T-helper 17 cell (primary cell): ENCODE data around the gene PRRC2B. TPM values are rescaled to one million over a fixed set of nuclear protein-coding genes. Genes with fewer than 3 reads are reported as not detected.
"Not testable (repeated sequence)": the region's sequence is repeated elsewhere in the genome, so short reads cannot be mapped to it uniquely, and the experiment has no call there.

ENCODE experiments used
- ATAC-seq: fragments of 150-1000 bp; cut with Tn5 transposase; 2 replicates; pipeline ENCODE4 v1.10.0; 2021; ENCODE audit warnings: mild to moderate bottlenecking, moderate library complexity
- DNase-seq, 3 donors: peaks; one replicate each; pipeline versions ENCODE4 v3.0.0 to v3.0.0-alpha.2; 2020 to 2021
- H3K9me3 ChIP-seq: one replicate; pipeline ENCODE4 v1.7.0; 2013; ENCODE audit warnings: low read length, mild to moderate bottlenecking; ENCODE audit not compliant: control insufficient read depth, poor library complexity, severe bottlenecking
- H3K27ac Mint-ChIP-seq: one replicate; pipeline ENCODE4 v1.8.0; 2022; ENCODE audit warnings: mild to moderate bottlenecking, moderate library complexity, mixed read lengths
- H3K27me3 Mint-ChIP-seq: one replicate; pipeline ENCODE4 v1.8.0; 2022; ENCODE audit warnings: mixed read lengths
- H3K36me3 Mint-ChIP-seq: one replicate; pipeline ENCODE4 v1.8.0; 2022; ENCODE audit warnings: low read depth, mixed read lengths
- H3K4me1 Mint-ChIP-seq: one replicate; pipeline ENCODE4 v1.8.0; 2022; ENCODE audit warnings: mild to moderate bottlenecking, mixed read lengths
- H3K4me3 Mint-ChIP-seq: one replicate; pipeline ENCODE4 v1.8.0; 2022; ENCODE audit warnings: mild to moderate bottlenecking, moderate library complexity, mixed read lengths
- total RNA-seq, 4 donors: library from RNA in 2 of 4; stranded (reverse) in 2 of 4; gene quantifications; one replicate each; pipeline ENCODE4 v1.2.3 and lab custom pipeline; 2022 to 2026

The PRRC2B gene
- total RNA-seq, 2 donors from 2014 or later: 193 to 241 TPM

DNA sequence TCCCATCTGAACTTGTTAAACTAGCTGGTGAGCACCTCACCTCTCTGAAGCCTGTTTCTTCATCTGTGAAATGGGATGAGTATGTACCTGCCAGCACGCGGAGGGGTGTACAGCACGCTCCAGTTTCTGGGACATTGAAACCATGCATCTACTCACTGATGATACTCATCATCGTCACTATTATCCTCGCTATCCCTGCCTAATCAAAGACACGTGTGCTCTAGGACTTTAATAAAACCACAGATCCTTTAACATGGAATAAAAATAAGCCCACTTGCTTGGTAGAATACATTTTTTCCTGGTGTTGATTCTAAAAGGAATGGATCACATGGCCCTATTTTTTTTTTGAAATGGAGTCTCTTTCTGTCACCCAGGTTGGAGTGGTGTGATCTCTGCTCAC, 71.5 kb downstream of the PRRC2B start:
- no peaks in the 10 kb centered on the region for H3K9me3 ChIP-seq
- no peak overlapping the region for H3K27ac Mint-ChIP-seq
- no peak for DNase-seq
- H3K36me3 Mint-ChIP-seq: peaks cover 6% of the 10 kb centered on the region
- no peaks in the 10 kb centered on the region for H3K27me3 Mint-ChIP-seq
- H3K4me1 Mint-ChIP-seq: peaks cover 5% of the 10 kb centered on the region
- no peak overlapping the region for H3K4me3 Mint-ChIP-seq
- ATAC-seq: no peak

DNA sequence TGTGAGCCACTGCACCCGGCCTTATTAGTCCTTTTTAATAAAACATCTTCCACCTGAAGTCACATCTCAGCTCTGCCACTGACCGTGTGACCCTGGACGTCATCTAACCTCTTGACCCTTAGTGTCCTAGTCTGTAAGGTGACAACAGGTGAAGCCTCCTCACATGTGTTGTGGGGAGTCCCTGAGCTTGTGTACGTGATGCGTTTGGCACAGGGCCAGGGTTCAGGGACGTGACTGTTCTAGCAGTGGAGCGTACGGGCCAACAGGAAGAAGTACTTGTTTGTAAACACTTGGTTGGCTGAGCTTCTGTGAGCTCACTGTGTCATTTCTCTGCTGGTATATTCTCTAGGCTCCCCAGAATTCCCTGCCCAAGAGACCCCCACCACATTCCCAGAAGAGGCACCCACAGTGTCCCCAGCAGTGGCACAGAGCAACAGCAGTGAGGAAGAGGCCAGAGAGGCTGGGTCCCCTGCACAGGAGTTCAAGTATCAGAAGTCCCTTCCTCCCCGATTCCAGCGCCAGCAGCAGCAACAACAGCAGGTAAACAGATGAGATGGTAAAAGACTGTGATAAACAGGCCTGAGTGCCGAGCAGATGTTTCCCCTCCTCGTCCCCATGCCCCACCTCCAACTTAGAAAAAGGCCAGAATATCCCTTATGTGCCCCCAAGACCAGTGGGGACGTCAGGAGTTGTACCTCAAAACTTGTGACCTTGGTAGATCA, 73.5 kb downstream of the PRRC2B start:
- ATAC-seq (no peak), DNase-seq (no peak)
- Mint-ChIP-seq H3K36me3 (peaks cover 2% of the 10 kb centered on the region), H3K27me3 (no peaks in the 10 kb centered on the region), H3K4me1 (no peaks in the 10 kb centered on the region), H3K27ac (peak overlapping the region; percentile 81), H3K4me3 (no peak overlapping the region)
- H3K9me3 ChIP-seq: no peaks in the 10 kb centered on the region

- H3K4me3 Mint-ChIP-seq: no peak overlapping the region
- H3K36me3 Mint-ChIP-seq: peaks cover 7% of the 10 kb centered on the region
- DNase-seq (no peak), ATAC-seq (no peak)
- no peak overlapping the region for H3K27ac Mint-ChIP-seq
- H3K9me3 ChIP-seq: no peaks in the 10 kb centered on the region
- H3K4me1 Mint-ChIP-seq: peaks cover 2% of the 10 kb centered on the region
- H3K27me3 Mint-ChIP-seq: no peaks in the 10 kb centered on the region
Measured at GRCh38 chr9:131468031-131468430, 74.1 kb downstream of the PRRC2B start.

- DNase-seq (no peak), ATAC-seq (no peak)
- H3K36me3 Mint-ChIP-seq: peaks cover 10% of the 10 kb centered on the region
- H3K4me1 Mint-ChIP-seq: peaks cover 2% of the 10 kb centered on the region
- no peaks in the 10 kb centered on the region for H3K27me3 Mint-ChIP-seq
- no peak overlapping the region for H3K4me3 Mint-ChIP-seq
- H3K27ac Mint-ChIP-seq: peak overlapping the region; percentile 62
- no peaks in the 10 kb centered on the region for H3K9me3 ChIP-seq
Measured at GRCh38 chr9:131469356-131469755, 75.5 kb downstream of the PRRC2B start.

DNA sequence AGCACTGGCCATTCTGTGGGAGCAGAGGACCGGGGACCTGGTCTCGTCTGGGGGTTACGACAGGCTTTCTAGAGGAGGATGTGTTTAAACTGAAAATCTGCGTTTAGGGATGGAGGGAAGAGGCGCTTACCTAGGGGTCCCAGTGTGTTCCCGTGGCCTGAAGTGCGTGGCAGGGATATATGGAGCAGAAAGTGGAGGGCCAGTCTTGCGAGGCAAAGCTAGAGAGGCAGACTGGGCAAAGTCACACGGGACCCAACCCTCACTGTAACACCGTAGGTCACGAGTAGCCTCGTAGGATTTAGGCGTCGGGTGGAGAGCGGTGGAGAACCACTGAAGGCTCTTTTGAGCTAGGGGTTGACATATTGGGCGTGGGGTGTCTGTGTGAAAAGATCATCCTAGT, 76.1 kb downstream of the PRRC2B start:
- no peak for ATAC-seq
- no peaks in the 10 kb centered on the region for H3K9me3 ChIP-seq
- Mint-ChIP-seq H3K27me3 (no peaks in the 10 kb centered on the region), H3K36me3 (peaks cover 14% of the 10 kb centered on the region), H3K4me3 (peak overlapping the region; percentile 70), H3K4me1 (peaks cover 2% of the 10 kb centered on the region), H3K27ac (peak overlapping the region; percentile 62)
- no peak for DNase-seq

GRCh38 chr9:131470581-131470991, 76.7 kb downstream of the PRRC2B start:
- H3K4me1 Mint-ChIP-seq: peaks cover 2% of the 10 kb centered on the region
- peaks cover 14% of the 10 kb centered on the region for H3K36me3 Mint-ChIP-seq
- H3K27me3 Mint-ChIP-seq: no peaks in the 10 kb centered on the region
- no peaks in the 10 kb centered on the region for H3K9me3 ChIP-seq
- no peak overlapping the region for H3K4me3 Mint-ChIP-seq
- DNase-seq (no peak), ATAC-seq (no peak)
- no peak overlapping the region for H3K27ac Mint-ChIP-seq

GRCh38 chr9:131472085-131472484, 78.2 kb downstream of the PRRC2B start:
- H3K27ac Mint-ChIP-seq, H3K4me1 Mint-ChIP-seq, H3K27me3 Mint-ChIP-seq, H3K9me3 ChIP-seq, H3K4me3 Mint-ChIP-seq, DNase-seq, ATAC-seq: not testable (repeated sequence)
- peaks cover 14% of the 10 kb centered on the region for H3K36me3 Mint-ChIP-seq

DNA sequence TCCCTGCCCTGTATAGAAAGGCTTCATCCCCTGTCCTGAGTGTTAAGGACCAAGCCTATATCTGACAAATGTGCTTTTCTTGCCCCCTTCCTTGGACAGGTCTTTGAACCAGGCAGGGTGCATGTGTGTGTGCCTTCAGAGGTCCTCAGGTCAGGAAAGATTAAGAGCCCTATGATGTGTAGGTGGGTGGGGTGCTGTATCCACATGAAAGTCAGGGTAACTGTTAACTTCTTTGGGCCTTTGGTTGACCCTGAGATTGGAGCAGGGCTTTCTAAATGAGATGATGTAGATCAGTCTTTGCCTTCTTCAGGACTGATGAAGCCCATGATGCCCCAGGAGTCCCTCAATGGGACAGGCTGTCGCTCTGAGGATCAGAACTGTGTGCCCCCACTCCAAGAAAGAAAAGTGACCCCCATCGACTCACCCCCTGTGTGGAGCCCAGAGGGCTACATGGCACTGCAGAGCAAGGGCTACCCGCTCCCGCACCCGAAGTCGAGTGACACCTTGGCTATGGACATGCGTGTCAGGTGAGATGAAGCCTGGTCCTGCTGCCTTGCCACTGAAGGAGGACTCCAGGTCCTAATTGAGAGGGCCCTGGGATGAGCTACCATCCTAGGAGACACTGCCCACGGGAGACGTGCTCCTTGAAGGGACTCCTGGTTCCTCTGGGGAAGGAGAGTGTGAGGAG, 79.5 kb downstream of the PRRC2B start:
- peaks cover 4% of the 10 kb centered on the region for H3K4me1 Mint-ChIP-seq
- H3K9me3 ChIP-seq: no peaks in the 10 kb centered on the region
- ATAC-seq (no peak), DNase-seq (no peak)
- H3K4me3 Mint-ChIP-seq: no peak overlapping the region
- H3K27me3 Mint-ChIP-seq: no peaks in the 10 kb centered on the region
- peaks cover 14% of the 10 kb centered on the region for H3K36me3 Mint-ChIP-seq
- H3K27ac Mint-ChIP-seq: peak overlapping the region; percentile 37

DNA sequence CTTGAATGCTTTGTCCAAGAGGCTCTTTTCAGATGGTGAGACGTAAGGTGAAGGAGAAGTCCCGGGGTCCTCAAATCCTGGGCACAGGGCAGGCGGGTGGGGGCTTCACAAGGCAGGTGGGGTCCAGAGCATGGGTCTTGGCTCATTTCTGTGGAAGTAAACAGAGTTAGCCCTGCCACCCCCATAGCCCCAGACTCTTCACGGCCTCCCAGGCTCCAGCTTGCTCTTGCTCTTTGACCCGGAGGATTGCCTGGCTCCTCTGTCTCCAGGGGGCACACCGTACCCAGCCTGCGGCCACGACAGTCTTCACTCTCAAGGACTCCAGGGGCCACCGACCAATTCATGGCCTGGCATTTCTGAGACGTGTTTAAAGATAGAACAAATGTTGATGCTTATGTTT, 80.0 kb downstream of the PRRC2B start:
- DNase-seq: no peak
- H3K27me3 Mint-ChIP-seq: no peaks in the 10 kb centered on the region
- no peak overlapping the region for H3K4me3 Mint-ChIP-seq
- H3K4me1 Mint-ChIP-seq: peaks cover 5% of the 10 kb centered on the region
- ATAC-seq: no peak
- H3K27ac Mint-ChIP-seq: peak overlapping the region; percentile 92
- H3K36me3 Mint-ChIP-seq: peaks cover 14% of the 10 kb centered on the region
- no peaks in the 10 kb centered on the region for H3K9me3 ChIP-seq

DNA sequence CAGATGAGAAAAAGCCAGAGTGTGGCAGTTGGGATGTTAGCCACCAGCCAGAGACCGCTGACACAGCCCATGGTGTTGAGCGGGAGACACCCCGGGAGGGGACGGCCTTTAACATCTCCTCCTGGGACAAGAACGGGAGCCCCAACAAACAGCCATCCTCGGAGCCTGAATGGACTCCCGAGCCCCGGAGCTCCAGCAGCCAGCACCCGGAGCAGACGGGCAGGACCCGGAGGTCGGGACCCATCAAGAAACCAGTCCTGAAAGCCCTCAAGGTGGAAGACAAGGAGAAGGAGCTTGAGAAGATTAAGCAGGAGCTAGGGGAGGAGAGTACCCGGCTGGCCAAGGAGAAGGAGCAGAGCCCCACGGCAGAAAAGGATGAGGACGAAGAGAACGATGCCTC, 80.8 kb downstream of the PRRC2B start:
- peaks cover 14% of the 10 kb centered on the region for H3K36me3 Mint-ChIP-seq
- no peaks in the 10 kb centered on the region for H3K9me3 ChIP-seq
- peaks cover 5% of the 10 kb centered on the region for H3K4me1 Mint-ChIP-seq
- ATAC-seq (no peak), DNase-seq (no peak)
- peak overlapping the region; percentile 92 for H3K27ac Mint-ChIP-seq
- H3K4me3 Mint-ChIP-seq: no peak overlapping the region
- no peaks in the 10 kb centered on the region for H3K27me3 Mint-ChIP-seq

DNA sequence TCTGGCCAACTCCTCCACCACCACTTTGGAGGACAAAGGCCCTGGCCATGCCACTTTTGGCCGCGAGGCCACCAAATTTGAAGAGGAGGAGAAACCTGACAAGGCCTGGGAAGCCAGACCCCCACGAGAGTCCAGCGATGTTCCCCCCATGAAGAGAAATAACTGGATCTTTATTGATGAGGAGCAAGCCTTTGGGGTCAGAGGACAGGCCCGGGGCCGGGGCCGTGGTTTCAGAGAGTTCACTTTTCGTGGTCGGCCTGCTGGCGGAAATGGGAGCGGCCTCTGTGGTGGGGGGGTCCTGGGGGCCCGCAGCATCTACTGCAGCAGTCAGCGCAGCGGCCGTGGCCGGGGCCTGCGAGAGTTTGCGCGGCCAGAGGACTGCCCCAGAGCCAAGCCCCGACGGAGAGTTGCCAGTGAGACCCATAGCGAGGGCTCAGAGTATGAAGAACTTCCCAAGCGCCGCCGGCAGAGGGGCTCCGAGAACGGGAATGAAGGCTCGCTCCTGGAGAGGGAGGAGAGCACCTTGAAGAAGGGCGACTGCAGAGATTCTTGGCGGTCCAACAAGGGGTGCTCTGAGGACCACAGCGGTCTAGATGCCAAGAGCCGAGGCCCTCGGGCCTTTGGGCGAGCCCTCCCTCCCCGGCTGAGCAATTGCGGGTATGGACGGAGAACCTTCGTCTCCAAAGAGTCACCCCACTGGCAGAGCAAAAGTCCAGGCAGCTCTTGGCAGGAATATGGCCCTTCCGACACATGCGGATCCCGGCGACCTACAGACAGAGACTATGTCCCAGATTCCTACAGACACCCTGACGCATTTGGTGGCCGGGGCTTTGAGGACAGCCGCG, 81.4 kb downstream of the PRRC2B start:
- Mint-ChIP-seq H3K27ac (peak overlapping the region; percentile 92), H3K4me1 (peaks cover 5% of the 10 kb centered on the region), H3K27me3 (no peaks in the 10 kb centered on the region), H3K36me3 (peaks cover 12% of the 10 kb centered on the region), H3K4me3 (peak overlapping the region; percentile 3)
- ATAC-seq (no peak), DNase-seq (no peak)
- H3K9me3 ChIP-seq: no peaks in the 10 kb centered on the region

- Mint-ChIP-seq H3K36me3 (peaks cover 12% of the 10 kb centered on the region), H3K27ac (no peak overlapping the region), H3K4me1 (peaks cover 5% of the 10 kb centered on the region), H3K27me3 (no peaks in the 10 kb centered on the region), H3K4me3 (peak overlapping the region; percentile 3)
- ATAC-seq (no peak), DNase-seq (no peak)
- no peaks in the 10 kb centered on the region for H3K9me3 ChIP-seq
Measured at GRCh38 chr9:131475956-131476776, 82.3 kb downstream of the PRRC2B start.
